HEK293 (cell line): Measurements from ENCODE around the gene CENPO.

Source experiments
- CTCF ChIA-PET: fragments of 350-600 bp; formaldehyde crosslinking; extraction: SDS; loops from one replicate; lab custom pipeline; 2021; ENCODE audit warnings: antibody characterized with exemption; lab: Yijun Ruan, JAX
- POLR2A ChIA-PET: fragments of 300-600 bp; formaldehyde crosslinking; extraction: SDS; loops from one replicate; lab custom pipeline; 2020; ENCODE audit warnings: antibody characterized with exemption, inconsistent platforms; lab: Yijun Ruan, JAX
- H3K27ac ChIP-seq: fragments of 200-500 bp; sonication (Bioruptor generic); 2 replicates; pipeline ENCODE4 v1.5.1; 2014; ENCODE audit warnings: low read depth, low read length, control low read depth, inconsistent platforms; ENCODE audit errors: extremely low read depth
- H3K36me3 ChIP-seq, 2 experiments: fragments of 200-500 bp in 1 of 2; sonication (Bioruptor generic) in 1 of 2; 1 replicate in 1 of 2; 2 replicates in 1 of 2; pipeline ENCODE4 v1.5.1; 2014 to 2017; ENCODE audit warnings: inconsistent platforms in 2 of 2, low read length in 2 of 2; ENCODE audit not compliant: control insufficient read depth in 2 of 2, insufficient read depth in 1 of 2
- H3K4me1 ChIP-seq: fragments of 200-500 bp; sonication (Bioruptor generic); 2 replicates; pipeline ENCODE4 v1.5.1; 2014; ENCODE audit warnings: mild to moderate bottlenecking, low read length, inconsistent platforms; ENCODE audit not compliant: control insufficient read depth, insufficient read depth
- H3K4me3 ChIP-seq: 2 replicates; pipeline ENCODE4 v1.5.1; 2011; ENCODE audit warnings: low read depth, mild to moderate bottlenecking, control low read depth, low read length, moderate library complexity
- H3K9me3 ChIP-seq: fragments of 200-500 bp; sonication (Bioruptor generic); 2 replicates; pipeline ENCODE4 v1.5.1; 2014; ENCODE audit warnings: low read depth, low read length, inconsistent platforms; ENCODE audit not compliant: control insufficient read depth, insufficient read depth
- BCL11B ChIP-seq: fragments of 450-650 bp; formaldehyde crosslinking; IDR thresholded peaks from 2 replicates; pipeline ENCODE4 v1.5.1; 2016; ENCODE audit warnings: low read depth, missing biosample characterization, missing genetic modification characterization
- OVOL3 ChIP-seq: fragments of 450-650 bp; formaldehyde crosslinking; IDR thresholded peaks from 2 replicates; pipeline ENCODE4 v1.5.1; 2016; ENCODE audit warnings: missing biosample characterization, missing genetic modification characterization
- RBAK ChIP-seq: fragments of 450-650 bp; formaldehyde crosslinking; IDR thresholded peaks from 2 replicates; pipeline ENCODE4 v1.5.1; 2016; ENCODE audit warnings: missing biosample characterization, missing genetic modification characterization
- SCRT1 ChIP-seq: fragments of 450-650 bp; formaldehyde crosslinking; IDR thresholded peaks from 2 replicates; pipeline ENCODE4 v1.5.1; 2016; ENCODE audit warnings: missing biosample characterization, missing genetic modification characterization, borderline replicate concordance
- TCF7L2 ChIP-seq: IDR thresholded peaks from 2 replicates; pipeline ENCODE4 v1.6.1; 2011; ENCODE audit warnings: low read depth, mild to moderate bottlenecking, inconsistent platforms, low read length, moderate library complexity, borderline replicate concordance
- ZNF121 ChIP-seq: fragments of 450-650 bp; formaldehyde crosslinking; IDR thresholded peaks from 2 replicates; pipeline ENCODE4 v1.5.1; 2016; ENCODE audit warnings: missing biosample characterization, missing genetic modification characterization
- ZNF211 ChIP-seq: fragments of 450-650 bp; formaldehyde crosslinking; IDR thresholded peaks from 2 replicates; pipeline ENCODE4 v1.5.1; 2016; ENCODE audit warnings: low read depth, missing biosample characterization, missing genetic modification characterization
- ZNF266 ChIP-seq: fragments of 450-650 bp; formaldehyde crosslinking; IDR thresholded peaks from 2 replicates; pipeline ENCODE4 v1.5.1; 2016; ENCODE audit warnings: missing biosample characterization, missing genetic modification characterization, low read depth
- ZNF274 ChIP-seq, 2 experiments: fragments of 200-500 bp in 1 of 2; fragments of 450-650 bp in 1 of 2; sonication (Bioruptor generic) in 1 of 2; formaldehyde crosslinking in 1 of 2; IDR thresholded peaks; 2 replicates each; pipeline versions ENCODE4 v1.5.1 to v1.6.1; 2014 to 2016; ENCODE audit warnings: borderline replicate concordance in 1 of 2, inconsistent platforms in 1 of 2, low read length in 1 of 2, missing biosample characterization in 1 of 2, missing genetic modification characterization in 1 of 2
- ZNF521 ChIP-seq: fragments of 450-650 bp; formaldehyde crosslinking; IDR thresholded peaks from 2 replicates; pipeline ENCODE4 v1.5.1; 2017; ENCODE audit warnings: missing biosample characterization, mild to moderate bottlenecking, missing genetic modification characterization
- ZNF600 ChIP-seq: fragments of 450-650 bp; formaldehyde crosslinking; IDR thresholded peaks from 2 replicates; pipeline ENCODE4 v1.5.1; 2016; ENCODE audit warnings: missing biosample characterization, missing genetic modification characterization
- ZNF610 ChIP-seq: fragments of 450-650 bp; formaldehyde crosslinking; IDR thresholded peaks from 2 replicates; pipeline ENCODE4 v1.5.1; 2016; ENCODE audit warnings: missing biosample characterization, missing genetic modification characterization, borderline replicate concordance
- ZNF664 ChIP-seq: fragments of 450-650 bp; formaldehyde crosslinking; IDR thresholded peaks from 2 replicates; pipeline ENCODE4 v1.5.1; 2016; ENCODE audit warnings: missing biosample characterization, missing genetic modification characterization
- ZNF670 ChIP-seq: fragments of 450-650 bp; formaldehyde crosslinking; IDR thresholded peaks from 2 replicates; pipeline ENCODE4 v1.5.1; 2016; ENCODE audit warnings: missing biosample characterization, missing genetic modification characterization, low read depth
- ZSCAN23 ChIP-seq: fragments of 450-650 bp; formaldehyde crosslinking; IDR thresholded peaks from 2 replicates; pipeline ENCODE4 v1.5.1; 2016; ENCODE audit warnings: missing biosample characterization, missing genetic modification characterization
- ZSCAN30 ChIP-seq: fragments of 450-650 bp; IDR thresholded peaks from 2 replicates; pipeline ENCODE4 v1.5.1; 2018; ENCODE audit warnings: missing biosample characterization, mild to moderate bottlenecking, missing genetic modification characterization, moderate library complexity
- TF ChIP-seq, protein P1 (sequence below): fragments of 450-650 bp; formaldehyde crosslinking; IDR thresholded peaks from 2 replicates; pipeline ENCODE4 v1.5.1; 2016; ENCODE audit warnings: missing biosample characterization, missing genetic modification characterization
- TF ChIP-seq, protein P2 (sequence below): fragments of 450-650 bp; formaldehyde crosslinking; IDR thresholded peaks from 2 replicates; pipeline ENCODE4 v1.5.1; 2017; ENCODE audit warnings: missing biosample characterization, missing genetic modification characterization
- TF ChIP-seq, protein P3 (sequence below): IDR thresholded peaks from 2 replicates; pipeline ENCODE4 v1.6.1; 2011; ENCODE audit warnings: mild to moderate bottlenecking, low read depth, low read length, borderline replicate concordance
- TF ChIP-seq, protein P4 (sequence below): fragments of 450-650 bp; formaldehyde crosslinking; IDR thresholded peaks from 2 replicates; pipeline ENCODE4 v1.5.0; 2017; ENCODE audit warnings: missing biosample characterization, missing genetic modification characterization, borderline replicate concordance
- TF ChIP-seq, protein P5 (sequence below): fragments of 450-650 bp; formaldehyde crosslinking; IDR thresholded peaks from 2 replicates; pipeline ENCODE4 v1.5.1; 2016; ENCODE audit warnings: missing biosample characterization, missing genetic modification characterization, low read depth
- TF ChIP-seq, protein P6 (sequence below): fragments of 450-650 bp; formaldehyde crosslinking; IDR thresholded peaks from 2 replicates; pipeline ENCODE4 v1.5.1; 2017; ENCODE audit warnings: missing biosample characterization, missing genetic modification characterization

The CENPO gene, protein sequence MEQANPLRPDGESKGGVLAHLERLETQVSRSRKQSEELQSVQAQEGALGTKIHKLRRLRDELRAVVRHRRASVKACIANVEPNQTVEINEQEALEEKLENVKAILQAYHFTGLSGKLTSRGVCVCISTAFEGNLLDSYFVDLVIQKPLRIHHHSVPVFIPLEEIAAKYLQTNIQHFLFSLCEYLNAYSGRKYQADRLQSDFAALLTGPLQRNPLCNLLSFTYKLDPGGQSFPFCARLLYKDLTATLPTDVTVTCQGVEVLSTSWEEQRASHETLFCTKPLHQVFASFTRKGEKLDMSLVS

DNA sequence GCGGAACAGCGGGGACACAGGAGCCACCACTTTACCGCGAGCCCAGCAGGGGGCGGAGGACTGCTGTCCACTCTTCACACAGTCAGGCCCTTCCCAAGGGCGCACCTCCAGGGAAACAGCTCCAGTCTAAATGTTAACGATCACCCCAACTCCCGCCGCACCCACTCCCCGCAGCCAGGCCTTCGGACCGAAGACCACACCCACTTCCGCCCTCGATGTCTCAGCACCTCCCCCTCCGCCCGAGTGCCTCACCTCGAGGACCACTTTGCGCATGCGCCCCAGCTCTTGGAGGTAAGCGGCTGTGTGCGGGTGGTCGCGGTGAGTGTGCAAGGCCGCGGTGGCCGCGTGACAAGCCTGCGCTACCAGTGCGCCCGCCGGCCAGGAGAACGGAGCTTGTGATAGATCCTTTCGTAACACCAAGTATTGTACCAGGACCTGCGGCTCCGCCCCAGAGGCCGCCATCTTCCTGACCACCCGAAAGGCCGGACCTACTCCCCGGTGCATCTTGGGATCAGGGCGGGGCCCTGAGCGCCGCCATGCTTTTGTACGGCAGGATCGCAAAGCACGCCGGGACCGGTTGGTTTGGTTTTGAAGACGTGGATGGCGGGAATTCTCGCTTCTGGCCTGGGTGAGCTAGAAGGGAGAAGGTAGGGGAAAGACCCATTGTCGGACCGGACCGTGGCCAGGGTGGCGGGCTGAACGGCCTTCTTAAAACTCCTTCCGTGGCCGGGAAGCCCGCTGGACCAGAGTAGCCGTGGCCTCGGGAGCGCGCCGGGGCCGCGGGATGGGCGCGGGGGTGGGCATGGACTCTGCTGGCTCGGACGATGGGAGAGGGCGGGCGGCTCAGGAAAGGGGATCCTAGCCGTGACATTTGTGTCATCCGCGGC, at the start of gene CENPO, which contains the start of gene PTRHD1:
Gene CENPO (plus strand): TSS at position 552 of the 887 bp plus-strand sequence. CDS start 495 bp downstream, outside the sequence.
Gene PTRHD1 (minus strand): TSS at position 518 of the 887 bp plus-strand sequence. CDS start 14 bp downstream, at position 504.
- CTCF ChIA-PET: interaction anchor here (0.6 to 2.7 kb wide), 11 partner anchors 14 to 371 kb away, joined by 3 to 15 read pairs (median 4); no protein-coding TSS in a partner anchor
- peaks cover 9% of the 10 kb centered on the region; the same call in 1 of the 2 replicates for H3K4me1 ChIP-seq
- H3K4me3 ChIP-seq: peak within 1 kb of the TSS; percentile 99
- POLR2A ChIA-PET: interaction anchor here (0.5 to 1.5 kb wide), 11 partner anchors 13 to 717 kb away, joined by 3 to 7 read pairs (median 4); partner anchors contain the start of genes NCOA1 and SF3B6
- no peaks in the 10 kb centered on the region for H3K9me3 ChIP-seq
- H3K36me3 ChIP-seq: peaks cover 15 to 47% of the 10 kb centered on the region in 2 experiments
- H3K27ac ChIP-seq: peak within 1 kb of the TSS; percentile 90
- 0 out of 2 replicates have a peak, but pooled peaks have one; percentile 51 for TF ChIP-seq ZNF121
- no peak for TF ChIP-seq TCF7L2
- no peak for TF ChIP-seq BCL11B (tag by site-specific recombination)
- TF ChIP-seq, protein P1, sequence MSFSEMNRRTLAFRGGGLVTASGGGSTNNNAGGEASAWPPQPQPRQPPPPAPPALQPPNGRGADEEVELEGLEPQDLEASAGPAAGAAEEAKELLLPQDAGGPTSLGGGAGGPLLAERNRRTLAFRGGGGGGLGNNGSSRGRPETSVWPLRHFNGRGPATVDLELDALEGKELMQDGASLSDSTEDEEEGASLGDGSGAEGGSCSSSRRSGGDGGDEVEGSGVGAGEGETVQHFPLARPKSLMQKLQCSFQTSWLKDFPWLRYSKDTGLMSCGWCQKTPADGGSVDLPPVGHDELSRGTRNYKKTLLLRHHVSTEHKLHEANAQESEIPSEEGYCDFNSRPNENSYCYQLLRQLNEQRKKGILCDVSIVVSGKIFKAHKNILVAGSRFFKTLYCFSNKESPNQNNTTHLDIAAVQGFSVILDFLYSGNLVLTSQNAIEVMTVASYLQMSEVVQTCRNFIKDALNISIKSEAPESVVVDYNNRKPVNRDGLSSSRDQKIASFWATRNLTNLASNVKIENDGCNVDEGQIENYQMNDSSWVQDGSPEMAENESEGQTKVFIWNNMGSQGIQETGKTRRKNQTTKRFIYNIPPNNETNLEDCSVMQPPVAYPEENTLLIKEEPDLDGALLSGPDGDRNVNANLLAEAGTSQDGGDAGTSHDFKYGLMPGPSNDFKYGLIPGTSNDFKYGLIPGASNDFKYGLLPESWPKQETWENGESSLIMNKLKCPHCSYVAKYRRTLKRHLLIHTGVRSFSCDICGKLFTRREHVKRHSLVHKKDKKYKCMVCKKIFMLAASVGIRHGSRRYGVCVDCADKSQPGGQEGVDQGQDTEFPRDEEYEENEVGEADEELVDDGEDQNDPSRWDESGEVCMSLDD (tag by site-specific recombination): peak; percentile 81
- TF ChIP-seq, protein P2, sequence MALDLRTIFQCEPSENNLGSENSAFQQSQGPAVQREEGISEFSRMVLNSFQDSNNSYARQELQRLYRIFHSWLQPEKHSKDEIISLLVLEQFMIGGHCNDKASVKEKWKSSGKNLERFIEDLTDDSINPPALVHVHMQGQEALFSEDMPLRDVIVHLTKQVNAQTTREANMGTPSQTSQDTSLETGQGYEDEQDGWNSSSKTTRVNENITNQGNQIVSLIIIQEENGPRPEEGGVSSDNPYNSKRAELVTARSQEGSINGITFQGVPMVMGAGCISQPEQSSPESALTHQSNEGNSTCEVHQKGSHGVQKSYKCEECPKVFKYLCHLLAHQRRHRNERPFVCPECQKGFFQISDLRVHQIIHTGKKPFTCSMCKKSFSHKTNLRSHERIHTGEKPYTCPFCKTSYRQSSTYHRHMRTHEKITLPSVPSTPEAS (tag by site-specific recombination): 0 out of 2 replicates have a peak, but pooled peaks have one; percentile 10
- peak; percentile 22 for TF ChIP-seq ZSCAN30 (tag by site-specific recombination)
- TF ChIP-seq, protein P3, sequence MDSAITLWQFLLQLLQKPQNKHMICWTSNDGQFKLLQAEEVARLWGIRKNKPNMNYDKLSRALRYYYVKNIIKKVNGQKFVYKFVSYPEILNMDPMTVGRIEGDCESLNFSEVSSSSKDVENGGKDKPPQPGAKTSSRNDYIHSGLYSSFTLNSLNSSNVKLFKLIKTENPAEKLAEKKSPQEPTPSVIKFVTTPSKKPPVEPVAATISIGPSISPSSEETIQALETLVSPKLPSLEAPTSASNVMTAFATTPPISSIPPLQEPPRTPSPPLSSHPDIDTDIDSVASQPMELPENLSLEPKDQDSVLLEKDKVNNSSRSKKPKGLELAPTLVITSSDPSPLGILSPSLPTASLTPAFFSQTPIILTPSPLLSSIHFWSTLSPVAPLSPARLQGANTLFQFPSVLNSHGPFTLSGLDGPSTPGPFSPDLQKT: no peak
- TF ChIP-seq, protein P4, sequence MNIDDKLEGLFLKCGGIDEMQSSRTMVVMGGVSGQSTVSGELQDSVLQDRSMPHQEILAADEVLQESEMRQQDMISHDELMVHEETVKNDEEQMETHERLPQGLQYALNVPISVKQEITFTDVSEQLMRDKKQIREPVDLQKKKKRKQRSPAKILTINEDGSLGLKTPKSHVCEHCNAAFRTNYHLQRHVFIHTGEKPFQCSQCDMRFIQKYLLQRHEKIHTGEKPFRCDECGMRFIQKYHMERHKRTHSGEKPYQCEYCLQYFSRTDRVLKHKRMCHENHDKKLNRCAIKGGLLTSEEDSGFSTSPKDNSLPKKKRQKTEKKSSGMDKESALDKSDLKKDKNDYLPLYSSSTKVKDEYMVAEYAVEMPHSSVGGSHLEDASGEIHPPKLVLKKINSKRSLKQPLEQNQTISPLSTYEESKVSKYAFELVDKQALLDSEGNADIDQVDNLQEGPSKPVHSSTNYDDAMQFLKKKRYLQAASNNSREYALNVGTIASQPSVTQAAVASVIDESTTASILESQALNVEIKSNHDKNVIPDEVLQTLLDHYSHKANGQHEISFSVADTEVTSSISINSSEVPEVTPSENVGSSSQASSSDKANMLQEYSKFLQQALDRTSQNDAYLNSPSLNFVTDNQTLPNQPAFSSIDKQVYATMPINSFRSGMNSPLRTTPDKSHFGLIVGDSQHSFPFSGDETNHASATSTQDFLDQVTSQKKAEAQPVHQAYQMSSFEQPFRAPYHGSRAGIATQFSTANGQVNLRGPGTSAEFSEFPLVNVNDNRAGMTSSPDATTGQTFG: no peak
- TF ChIP-seq ZSCAN23 (tag by site-specific recombination): 0 out of 2 replicates have a peak, but pooled peaks have one; percentile 73
- TF ChIP-seq, protein P5, sequence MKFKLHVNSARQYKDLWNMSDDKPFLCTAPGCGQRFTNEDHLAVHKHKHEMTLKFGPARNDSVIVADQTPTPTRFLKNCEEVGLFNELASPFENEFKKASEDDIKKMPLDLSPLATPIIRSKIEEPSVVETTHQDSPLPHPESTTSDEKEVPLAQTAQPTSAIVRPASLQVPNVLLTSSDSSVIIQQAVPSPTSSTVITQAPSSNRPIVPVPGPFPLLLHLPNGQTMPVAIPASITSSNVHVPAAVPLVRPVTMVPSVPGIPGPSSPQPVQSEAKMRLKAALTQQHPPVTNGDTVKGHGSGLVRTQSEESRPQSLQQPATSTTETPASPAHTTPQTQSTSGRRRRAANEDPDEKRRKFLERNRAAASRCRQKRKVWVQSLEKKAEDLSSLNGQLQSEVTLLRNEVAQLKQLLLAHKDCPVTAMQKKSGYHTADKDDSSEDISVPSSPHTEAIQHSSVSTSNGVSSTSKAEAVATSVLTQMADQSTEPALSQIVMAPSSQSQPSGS (tag by site-specific recombination): no peak
- TF ChIP-seq ZNF266: no peak
- TF ChIP-seq ZNF274 (IDR thresholded peaks at IDR 0.05; ENCODE audit: low read length): no peak
- TF ChIP-seq ZNF274 (tag by site-specific recombination; IDR thresholded peaks at IDR 0.05; ENCODE audit: borderline replicate concordance): no peak
- TF ChIP-seq, protein P6, sequence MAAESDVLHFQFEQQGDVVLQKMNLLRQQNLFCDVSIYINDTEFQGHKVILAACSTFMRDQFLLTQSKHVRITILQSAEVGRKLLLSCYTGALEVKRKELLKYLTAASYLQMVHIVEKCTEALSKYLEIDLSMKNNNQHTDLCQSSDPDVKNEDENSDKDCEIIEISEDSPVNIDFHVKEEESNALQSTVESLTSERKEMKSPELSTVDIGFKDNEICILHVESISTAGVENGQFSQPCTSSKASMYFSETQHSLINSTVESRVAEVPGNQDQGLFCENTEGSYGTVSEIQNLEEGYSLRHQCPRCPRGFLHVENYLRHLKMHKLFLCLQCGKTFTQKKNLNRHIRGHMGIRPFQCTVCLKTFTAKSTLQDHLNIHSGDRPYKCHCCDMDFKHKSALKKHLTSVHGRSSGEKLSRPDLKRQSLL (tag by site-specific recombination): no peak
- no peak; the same call in 1 of the 2 replicates for TF ChIP-seq ZNF600
- no peak for TF ChIP-seq ZNF670 (tag by site-specific recombination)
- TF ChIP-seq ZNF521 (tag by site-specific recombination): no peak
- no peak for TF ChIP-seq OVOL3
- no peak for TF ChIP-seq RBAK
- TF ChIP-seq ZNF610 (tag by site-specific recombination): no peak
- no peak for TF ChIP-seq ZNF211 (tag by site-specific recombination)
- TF ChIP-seq ZNF664 (tag by site-specific recombination): no peak
- no peak for TF ChIP-seq SCRT1 (tag by site-specific recombination)
